ENCODE measurements around the gene CHRNB4. TPM values are rescaled to one million over a fixed set of nuclear protein-coding genes. Genes with fewer than 3 reads are reported as not detected.
"Not testable (repeated sequence)": the region's sequence is repeated elsewhere in the genome, so short reads cannot be mapped to it uniquely, and the experiment has no call there.

The CHRNB4 gene
- polyA plus RNA-seq (2012; ENCODE audit: insufficient read depth, insufficient read length), result not detected

- DNase-seq (ENCODE audit: low read depth, low spot score), result no peak
- no peak within 1 kb of the TSS for H3K4me3 ChIP-seq (ENCODE audit: low read length)
Observed at GRCh38 chr15:78641102-78641748, at the start of gene CHRNB4. CHRNB4 (minus strand) TSS chr15:78641210; CDS start chr15:78641133, 77 bp downstream.

GRCh38 chr15:78689626-78690025 lies 48.6 kb upstream of the CHRNB4 start:
- no peak overlapping the region for H3K4me3 ChIP-seq (ENCODE audit: low read length)
- DNase-seq (ENCODE audit: low read depth, low spot score), result no peak

- DNase-seq (ENCODE audit: low read depth, low spot score), result no peak
- H3K4me3 ChIP-seq (ENCODE audit: low read length), result no peak overlapping the region
Observed at GRCh38 chr15:78685925-78686324, 44.9 kb upstream of the CHRNB4 start.

GRCh38 chr15:78685159-78685921 lies 44.3 kb upstream of the CHRNB4 start:
- H3K4me3 ChIP-seq (ENCODE audit: low read length), result no peak overlapping the region
- peak; percentile 25 for DNase-seq (ENCODE audit: low read depth, low spot score)

- no peak for DNase-seq (ENCODE audit: low read depth, low spot score)
- no peak overlapping the region for H3K4me3 ChIP-seq (ENCODE audit: low read length)
Observed at GRCh38 chr15:78684657-78685056, 43.6 kb upstream of the CHRNB4 start.

GRCh38 chr15:78683599-78683998 lies 42.6 kb upstream of the CHRNB4 start:
- not testable (repeated sequence) for DNase-seq (ENCODE audit: low read depth, low spot score); H3K4me3 ChIP-seq (ENCODE audit: low read length)

GRCh38 chr15:78682693-78683410 lies 41.8 kb upstream of the CHRNB4 start:
- no peak for DNase-seq (ENCODE audit: low read depth, low spot score)
- H3K4me3 ChIP-seq (ENCODE audit: low read length), result no peak overlapping the region

GRCh38 chr15:78682004-78682651 lies 41.1 kb upstream of the CHRNB4 start:
- no peak for DNase-seq (ENCODE audit: low read depth, low spot score)
- no peak overlapping the region for H3K4me3 ChIP-seq (ENCODE audit: low read length)

GRCh38 chr15:78681281-78682003 lies 40.4 kb upstream of the CHRNB4 start:
- no peak for DNase-seq (ENCODE audit: low read depth, low spot score)
- no peak overlapping the region for H3K4me3 ChIP-seq (ENCODE audit: low read length)

GRCh38 chr15:78680431-78681075 lies 39.5 kb upstream of the CHRNB4 start:
- no peak overlapping the region for H3K4me3 ChIP-seq (ENCODE audit: low read length)
- DNase-seq (ENCODE audit: low read depth, low spot score), result no peak

GRCh38 chr15:78679089-78679511 lies 38.1 kb upstream of the CHRNB4 start:
- no peak for DNase-seq (ENCODE audit: low read depth, low spot score)
- H3K4me3 ChIP-seq (ENCODE audit: low read length), result no peak overlapping the region

GRCh38 chr15:78676424-78677110 lies 35.6 kb upstream of the CHRNB4 start:
- no peak overlapping the region for H3K4me3 ChIP-seq (ENCODE audit: low read length)
- DNase-seq (ENCODE audit: low read depth, low spot score), result no peak

GRCh38 chr15:78675617-78676360 lies 34.8 kb upstream of the CHRNB4 start:
- DNase-seq (ENCODE audit: low read depth, low spot score), result no peak
- H3K4me3 ChIP-seq (ENCODE audit: low read length), result no peak overlapping the region

- DNase-seq (ENCODE audit: low read depth, low spot score), result no peak
Observed at GRCh38 chr15:78675206-78675605, 34.2 kb upstream of the CHRNB4 start.

GRCh38 chr15:78673917-78674444 lies 33.0 kb upstream of the CHRNB4 start:
- H3K4me3 ChIP-seq (ENCODE audit: low read length), result no peak overlapping the region
- DNase-seq (ENCODE audit: low read depth, low spot score), result no peak

More at GRCh38 chr15:78675206-78675605, 34.2 kb upstream of the CHRNB4 start:
- H3K4me3 ChIP-seq (ENCODE audit: low read length), result no peak overlapping the region

- no peak overlapping the region for H3K4me3 ChIP-seq (ENCODE audit: low read length)
- DNase-seq (ENCODE audit: low read depth, low spot score), result no peak
Observed at GRCh38 chr15:78673476-78673875, 32.5 kb upstream of the CHRNB4 start.

Data from Jurkat, Clone E6-1 (cell line).